SK-N-MC (cell line): ENCODE results near the gene FAM120A.

Source experiments
- EZH2 ChIP-seq: fragments of 200-600 bp; sonication (generic); IDR thresholded peaks from one replicate; pipeline ENCODE4 v1.6.1; 2017; ENCODE audit warnings: antibody characterized with exemption
- FOXP2 ChIP-seq: optimal IDR thresholded peaks from 2 replicates; pipeline ENCODE3; 2011; ENCODE audit warnings: mild to moderate bottlenecking, moderate library complexity; ENCODE audit not compliant: insufficient read depth; ENCODE audit errors: extremely low read length, control extremely low read depth
- POLR2AphosphoS5 ChIP-seq: IDR thresholded peaks from 2 replicates; pipeline ENCODE4 v1.6.1; 2012; ENCODE audit warnings: mild to moderate bottlenecking, low read depth, low read length, borderline replicate concordance

DNA sequence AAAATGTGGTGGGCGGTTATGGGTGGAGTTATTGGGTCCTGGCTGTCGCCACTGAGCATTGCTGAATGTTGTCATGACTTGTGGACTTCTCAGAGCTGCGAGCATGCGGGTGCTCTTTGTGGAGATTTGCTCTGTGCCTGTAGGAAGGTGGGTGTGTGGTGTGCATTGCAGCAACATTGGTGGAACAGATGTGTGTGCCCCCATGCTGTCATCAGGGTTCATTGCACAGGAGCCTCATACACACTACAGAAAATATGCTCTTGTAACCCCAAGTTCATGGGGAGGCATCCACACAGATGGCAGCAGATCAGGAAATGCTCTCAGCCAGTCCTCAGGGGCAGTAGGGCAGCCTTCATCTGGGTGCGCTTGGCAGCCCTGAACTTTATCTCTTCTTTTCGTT, 69.0 kb downstream of the FAM120A start:
- no peak for TF ChIP-seq POLR2AphosphoS5
- no peak for TF ChIP-seq EZH2
- no peak for TF ChIP-seq FOXP2
